Heart left ventricle (tissue), 13 donors: Measurements from ENCODE around the gene IL12A.

Experiments used
- POLR2A ChIP-seq, 2 donors: fragments of 450-650 bp; IDR thresholded peaks; one replicate each; pipeline ENCODE4 v1.6.1; 2017; ENCODE audit warnings: antibody characterized with exemption in 2 of 2, mild to moderate bottlenecking in 2 of 2, moderate library complexity in 2 of 2
- TF ChIP-seq, protein P1 (sequence below), 12 donors: fragments of 200-600 bp; sonication (generic) in 4 of 12; IDR thresholded peaks; one replicate each; pipeline versions ENCODE4 v1.5.0 to v1.8.0; 2018 to 2022; ENCODE audit warnings: antibody characterized with exemption in 12 of 12, mild to moderate bottlenecking in 5 of 12
- donor health status: ischemic (EF 13 %, LVEDD 7.1; RV severe dilation, severe dysfunction).
- donor health status: DM: no; HTN: yes; CAD: no.
- donor health status: DM: no; HTN: no; CAD: no.
- donor health status: ischemic (EF 25% LVEDD 6.9; RV normal size, moderate dysfunction).
- donor health status: ischemic (EF 25% LVEDD 5.7; RV mildly dilated, moderate dysfunction).
- donor health status: ischemic (EF 35%, LVEDD 5.7; RV mildly dilated, moderate dysfunction).
- donor health status: nonischemic (EF 11% LVEDD 7.7; RV severe dilation, severe dysfunction).
- donor health status: DM: yes; HTN: yes; CAD: no.
- donor health status: PGD.
- donor health status: ischemic (EF 29% LVEDD 5.4; RV normal size, mild dysfunction).
- donor health status: nonischemic (EF 23%, LVEDD 6.1; RV moderate dilation, normal function).

DNA sequence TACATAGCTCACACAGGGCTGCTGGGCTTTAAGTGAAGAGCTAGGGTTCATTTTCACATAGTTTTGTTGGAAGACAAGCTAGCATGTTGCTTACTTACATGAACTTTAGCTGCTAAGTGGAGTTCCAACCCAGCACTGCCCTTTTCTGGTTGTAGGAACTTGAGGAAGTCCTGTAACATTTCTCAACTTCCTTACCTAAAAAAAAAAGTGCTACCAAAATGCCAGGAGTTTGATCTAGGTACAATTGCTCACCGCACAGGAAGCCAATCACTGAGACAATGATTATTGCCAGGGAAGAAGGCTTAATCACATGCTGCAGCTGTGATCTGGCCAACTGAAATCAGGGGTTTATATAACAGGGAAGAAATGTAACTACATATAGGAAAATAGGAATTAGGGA, 52.8 kb downstream of the IL12A start:
- TF ChIP-seq, protein P1, sequence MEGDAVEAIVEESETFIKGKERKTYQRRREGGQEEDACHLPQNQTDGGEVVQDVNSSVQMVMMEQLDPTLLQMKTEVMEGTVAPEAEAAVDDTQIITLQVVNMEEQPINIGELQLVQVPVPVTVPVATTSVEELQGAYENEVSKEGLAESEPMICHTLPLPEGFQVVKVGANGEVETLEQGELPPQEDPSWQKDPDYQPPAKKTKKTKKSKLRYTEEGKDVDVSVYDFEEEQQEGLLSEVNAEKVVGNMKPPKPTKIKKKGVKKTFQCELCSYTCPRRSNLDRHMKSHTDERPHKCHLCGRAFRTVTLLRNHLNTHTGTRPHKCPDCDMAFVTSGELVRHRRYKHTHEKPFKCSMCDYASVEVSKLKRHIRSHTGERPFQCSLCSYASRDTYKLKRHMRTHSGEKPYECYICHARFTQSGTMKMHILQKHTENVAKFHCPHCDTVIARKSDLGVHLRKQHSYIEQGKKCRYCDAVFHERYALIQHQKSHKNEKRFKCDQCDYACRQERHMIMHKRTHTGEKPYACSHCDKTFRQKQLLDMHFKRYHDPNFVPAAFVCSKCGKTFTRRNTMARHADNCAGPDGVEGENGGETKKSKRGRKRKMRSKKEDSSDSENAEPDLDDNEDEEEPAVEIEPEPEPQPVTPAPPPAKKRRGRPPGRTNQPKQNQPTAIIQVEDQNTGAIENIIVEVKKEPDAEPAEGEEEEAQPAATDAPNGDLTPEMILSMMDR (IDR thresholded peaks at IDR 0.05) = no peak
- no peak for TF ChIP-seq POLR2A (IDR thresholded peaks at IDR 0.05)
